AG04449 (cell line): ENCODE results near the gene TMEM129.

Source experiments
- CTCF ChIA-PET: fragments of 350-600 bp; formaldehyde crosslinking; extraction: SDS; loops from one replicate; lab custom pipeline; 2021; ENCODE audit warnings: antibody characterized with exemption; lab: Yijun Ruan, JAX
- POLR2A ChIA-PET: fragments of 400-600, 350-600 bp; formaldehyde crosslinking; extraction: SDS; loops from one replicate; lab custom pipeline; 2020; ENCODE audit warnings: antibody characterized with exemption, inconsistent platforms; lab: Yijun Ruan, JAX
- DNase-seq: peaks from one replicate; pipeline ENCODE4 v3.0.0-alpha.2; 2010; ENCODE audit warnings: low read depth, low spot score
- H3K4me3 ChIP-seq: 2 replicates; pipeline ENCODE4 v1.5.1; 2011; ENCODE audit warnings: low read depth, mild to moderate bottlenecking, control low read depth, low read length
- CTCF ChIP-seq: IDR thresholded peaks from one replicate; pipeline ENCODE4 v1.5.1; 2011; ENCODE audit warnings: mild to moderate bottlenecking, moderate library complexity, low read length, control low read depth, inconsistent platforms; ENCODE audit not compliant: insufficient read depth; ENCODE audit errors: missing control alignments

The TMEM129 gene

DNA sequence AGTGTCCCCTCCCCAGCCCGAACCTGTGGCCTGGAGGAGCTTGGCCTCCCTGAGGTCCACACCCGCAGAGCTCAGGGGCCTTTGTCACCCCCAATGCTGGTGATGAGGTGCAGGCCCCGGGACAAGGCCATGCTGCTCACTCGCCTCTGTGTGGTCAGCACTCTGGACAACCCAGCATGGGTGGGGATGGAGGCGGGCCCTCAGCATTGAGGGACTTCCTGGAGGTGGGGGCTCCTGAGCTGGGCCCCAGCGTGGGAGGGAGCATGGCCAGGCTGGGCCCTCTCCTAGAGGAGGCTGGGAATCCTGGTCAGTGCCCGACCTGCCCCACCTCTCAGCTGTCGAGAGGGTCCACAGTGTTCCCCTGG lies 30.8 kb upstream of the TMEM129 start:
- POLR2A ChIA-PET = no interaction called here
- no peak for TF ChIP-seq CTCF
- no peak for DNase-seq
- CTCF ChIA-PET = interaction anchor here (0.9 to 2.3 kb wide), 9 partner anchors 10 to 158 kb away, joined by 3 to 17 read pairs (median 4); no protein-coding TSS in a partner anchor
- H3K4me3 ChIP-seq = no peak overlapping the region

GRCh38 chr4:1751155-1751918 lies 30.2 kb upstream of the TMEM129 start:
- POLR2A ChIA-PET = interaction anchor here (0.6 kb wide), 1 partner anchor 45 kb away, joined by 3 read pairs; no protein-coding TSS in a partner anchor
- DNase-seq = no peak
- no peak for TF ChIP-seq CTCF
- CTCF ChIA-PET = interaction anchor here (0.9 to 2.3 kb wide), 9 partner anchors 11 to 159 kb away, joined by 3 to 17 read pairs (median 4); no protein-coding TSS in a partner anchor
- H3K4me3 ChIP-seq = no peak overlapping the region

GRCh38 chr4:1750381-1751154 lies 29.4 kb upstream of the TMEM129 start:
- no peak overlapping the region for H3K4me3 ChIP-seq
- ChIA-PET POLR2A (no interaction called here), CTCF (interaction anchor here (7.4 kb wide), 1 partner anchor 61 kb away, joined by 205 read pairs; no protein-coding TSS in a partner anchor)
- no peak for TF ChIP-seq CTCF
- no peak for DNase-seq

DNA sequence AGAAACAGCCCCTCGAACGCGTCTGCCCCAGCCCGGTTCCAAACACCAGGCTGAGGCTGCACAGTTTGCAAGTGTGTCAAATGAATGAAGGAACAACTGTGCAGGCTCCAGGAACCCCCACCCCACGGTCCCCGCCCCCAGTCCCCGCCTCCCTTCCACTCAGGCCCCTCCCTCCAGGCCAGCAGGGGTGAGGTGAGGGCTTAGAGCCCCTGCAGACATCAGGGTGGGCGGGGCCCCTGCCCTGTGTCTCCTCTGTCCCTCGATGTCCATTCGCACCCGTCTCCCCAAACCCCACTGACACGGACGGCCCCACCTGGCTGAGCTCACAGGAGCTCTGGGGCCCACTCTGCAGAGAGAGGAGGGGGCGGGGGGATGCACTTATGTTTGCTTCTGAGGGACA lies 28.7 kb upstream of the TMEM129 start:
- CTCF ChIA-PET = interaction anchor here (3.6 to 7.4 kb wide), 3 partner anchors 23 to 159 kb away, joined by 30 to 205 read pairs (median 59); no protein-coding TSS in a partner anchor
- DNase-seq = no peak
- no peak overlapping the region for H3K4me3 ChIP-seq
- no peak for TF ChIP-seq CTCF
- POLR2A ChIA-PET = no interaction called here

- ChIA-PET POLR2A (no interaction called here), CTCF (interaction anchor here (3.6 to 7.4 kb wide), 3 partner anchors 23 to 160 kb away, joined by 30 to 205 read pairs (median 59); no protein-coding TSS in a partner anchor)
- DNase-seq = no peak
- H3K4me3 ChIP-seq = no peak overlapping the region
- TF ChIP-seq CTCF = no peak
These were observed 28.2 kb upstream of the TMEM129 start for GRCh38 chr4:1749370-1749769.
